ENCODE results near the gene EHBP1L1.
A peak's percentile ranks its signal among the peaks of the same experiment; 100 is the strongest.

Gene EHBP1L1

GRCh38 chr11:65613091-65613928, 37.5 kb downstream of the EHBP1L1 start:
- H3K4me3 ChIP-seq (ENCODE audit: low read depth, low read length), result peak overlapping the region; percentile 85
- no peak for DNase-seq (ENCODE audit: low read depth)
- TF ChIP-seq, protein P1, sequence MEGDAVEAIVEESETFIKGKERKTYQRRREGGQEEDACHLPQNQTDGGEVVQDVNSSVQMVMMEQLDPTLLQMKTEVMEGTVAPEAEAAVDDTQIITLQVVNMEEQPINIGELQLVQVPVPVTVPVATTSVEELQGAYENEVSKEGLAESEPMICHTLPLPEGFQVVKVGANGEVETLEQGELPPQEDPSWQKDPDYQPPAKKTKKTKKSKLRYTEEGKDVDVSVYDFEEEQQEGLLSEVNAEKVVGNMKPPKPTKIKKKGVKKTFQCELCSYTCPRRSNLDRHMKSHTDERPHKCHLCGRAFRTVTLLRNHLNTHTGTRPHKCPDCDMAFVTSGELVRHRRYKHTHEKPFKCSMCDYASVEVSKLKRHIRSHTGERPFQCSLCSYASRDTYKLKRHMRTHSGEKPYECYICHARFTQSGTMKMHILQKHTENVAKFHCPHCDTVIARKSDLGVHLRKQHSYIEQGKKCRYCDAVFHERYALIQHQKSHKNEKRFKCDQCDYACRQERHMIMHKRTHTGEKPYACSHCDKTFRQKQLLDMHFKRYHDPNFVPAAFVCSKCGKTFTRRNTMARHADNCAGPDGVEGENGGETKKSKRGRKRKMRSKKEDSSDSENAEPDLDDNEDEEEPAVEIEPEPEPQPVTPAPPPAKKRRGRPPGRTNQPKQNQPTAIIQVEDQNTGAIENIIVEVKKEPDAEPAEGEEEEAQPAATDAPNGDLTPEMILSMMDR (conservative IDR thresholded peaks at IDR 0.05; ENCODE audit: low read depth, low read length), result no peak

DNA sequence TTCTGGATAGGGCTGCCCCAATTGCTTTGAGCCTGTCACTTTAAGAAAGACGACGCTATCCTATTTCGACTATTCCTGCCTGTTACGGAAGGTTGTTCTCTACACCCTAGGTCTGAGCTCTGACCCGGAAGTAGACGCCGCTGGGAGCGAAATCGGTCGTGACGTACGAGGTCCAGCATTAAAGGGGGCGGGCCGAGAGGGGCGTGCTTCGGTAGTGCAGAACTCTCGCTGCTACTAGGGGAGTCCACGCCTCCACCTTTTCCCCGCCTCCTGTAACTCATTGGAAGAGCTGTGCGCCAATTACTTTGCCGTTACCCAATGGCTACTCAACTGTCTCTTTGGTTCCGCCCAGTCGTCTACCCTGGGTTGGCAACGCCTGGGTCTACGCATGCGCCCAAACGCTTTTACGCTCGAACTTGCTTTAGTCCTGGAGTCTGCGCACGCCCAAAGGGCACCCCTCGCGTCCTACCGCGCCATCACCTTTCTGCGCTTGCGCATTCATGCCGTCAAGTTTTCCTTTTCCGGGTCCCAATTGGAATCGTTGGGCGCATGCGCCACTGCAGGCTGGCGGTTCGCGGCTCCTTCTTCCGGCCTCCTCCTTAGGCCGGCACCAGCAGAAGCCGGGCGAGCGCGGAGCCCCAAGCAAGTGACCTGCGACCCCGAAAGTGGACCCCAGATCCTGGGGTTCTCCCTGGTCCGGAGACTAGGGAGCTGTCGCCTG, 39.5 kb downstream of the EHBP1L1 start, which contains the start of gene PCNX3:
Gene PCNX3 (plus strand): TSS at position 548 of the 721 bp plus-strand sequence. CDS start 536 bp downstream, outside the sequence.
- TF ChIP-seq, protein P1 (conservative IDR thresholded peaks at IDR 0.05; ENCODE audit: low read depth, low read length), result no peak
- DNase-seq (ENCODE audit: low read depth), result peak; percentile 100
- peak within 1 kb of the TSS; percentile 97 for H3K4me3 ChIP-seq (ENCODE audit: low read depth, low read length)

- peak; percentile 21 for DNase-seq (ENCODE audit: low read depth)
These were observed 40.2 kb downstream of the EHBP1L1 start for GRCh38 chr11:65615950-65616574.

GRCh38 chr11:65616575-65617001, 40.7 kb downstream of the EHBP1L1 start:
- H3K4me3 ChIP-seq (ENCODE audit: low read depth, low read length), result peak overlapping the region; percentile 97
- DNase-seq (ENCODE audit: low read depth), result peak; percentile 13

More at GRCh38 chr11:65615950-65616574, 40.2 kb downstream of the EHBP1L1 start:
- TF ChIP-seq, protein P1 (conservative IDR thresholded peaks at IDR 0.05; ENCODE audit: low read depth, low read length), result no peak
- peak overlapping the region; percentile 97 for H3K4me3 ChIP-seq (ENCODE audit: low read depth, low read length)

DNA sequence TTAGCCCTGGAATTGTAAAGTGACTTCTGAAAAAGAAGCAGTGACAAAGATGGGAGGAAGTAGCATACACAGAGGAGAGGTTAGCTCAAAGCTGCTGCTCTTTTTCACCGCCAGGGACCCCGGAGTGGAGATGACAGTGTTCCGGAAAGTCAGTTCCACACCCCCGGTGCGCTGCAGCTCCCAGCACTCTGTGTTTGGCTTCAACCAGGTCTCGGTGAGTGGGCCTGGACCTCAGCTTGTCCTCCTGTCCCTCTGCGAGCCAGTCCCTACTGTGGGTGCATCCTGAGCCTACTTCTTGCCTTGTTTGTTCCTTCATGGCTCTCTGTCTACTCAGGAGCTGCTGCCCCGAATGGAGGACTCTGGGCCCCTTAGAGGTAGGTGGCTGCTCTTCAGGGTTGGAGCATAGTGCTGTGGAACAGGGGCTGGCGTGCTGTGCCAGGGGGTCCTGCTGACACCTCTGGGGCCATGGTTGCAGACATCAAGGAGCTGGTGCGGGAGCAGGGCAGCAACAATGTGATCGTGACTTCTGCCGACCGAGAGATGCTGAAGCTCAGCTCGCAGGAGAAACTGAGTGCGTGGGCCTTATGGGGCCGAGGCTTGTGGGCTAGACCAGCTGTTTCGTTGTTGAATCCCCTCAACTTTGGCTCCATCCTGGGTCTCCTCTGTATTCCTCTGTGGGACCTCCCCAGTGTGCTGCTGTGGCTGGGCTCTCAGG, 41.4 kb downstream of the EHBP1L1 start:
- H3K4me3 ChIP-seq (ENCODE audit: low read depth, low read length), result no peak overlapping the region
- TF ChIP-seq, protein P1 (conservative IDR thresholded peaks at IDR 0.05; ENCODE audit: low read depth, low read length), result no peak

More at GRCh38 chr11:65616575-65617001, 40.7 kb downstream of the EHBP1L1 start:
- TF ChIP-seq, protein P1 (conservative IDR thresholded peaks at IDR 0.05; ENCODE audit: low read depth, low read length), result no peak

More for the DNA sequence above, 41.4 kb downstream of the EHBP1L1 start:
- no peak for DNase-seq (ENCODE audit: low read depth)
